Chondrocyte (in vitro differentiated cells): ENCODE measurements around the gene DEPDC1B. TPM values are rescaled to one million over a fixed set of nuclear protein-coding genes. Genes with fewer than 3 reads are reported as not detected.
A peak's percentile ranks its signal among the peaks of the same experiment; 100 is the strongest.

ENCODE experiments used
- DNase-seq: peaks from one replicate; pipeline ENCODE4 v3.0.0; 2021; ENCODE audit warnings: mixed read lengths, low spot score
- H3K27ac Mint-ChIP-seq: one replicate; pipeline ENCODE4 v1.8.0; 2021; ENCODE audit warnings: mild to moderate bottlenecking, moderate library complexity, mixed read lengths; ENCODE audit not compliant: unreplicated experiment
- H3K27me3 Mint-ChIP-seq: 2 replicates; pipeline ENCODE4 v1.8.0; 2021; ENCODE audit warnings: low read depth, mixed read lengths
- H3K36me3 Mint-ChIP-seq: 2 replicates; pipeline ENCODE4 v1.8.0; 2021; ENCODE audit warnings: low read depth, mixed read lengths
- H3K4me1 Mint-ChIP-seq: 2 replicates; pipeline ENCODE4 v1.8.0; 2021; ENCODE audit warnings: low read depth, mild to moderate bottlenecking, mixed read lengths
- H3K4me3 Mint-ChIP-seq: one replicate; pipeline ENCODE4 v1.8.0; 2021; ENCODE audit warnings: mild to moderate bottlenecking, moderate library complexity, mixed read lengths; ENCODE audit not compliant: unreplicated experiment
- H3K9me3 Mint-ChIP-seq: 2 replicates; pipeline ENCODE4 v1.8.0; 2021; ENCODE audit warnings: low read depth, mixed read lengths
- CTCF ChIP-seq: fragments of 200-600 bp; sonication (generic); IDR thresholded peaks from 2 replicates; pipeline ENCODE4 v1.5.0; 2021; ENCODE audit warnings: antibody characterized with exemption, mild to moderate bottlenecking, moderate library complexity
- total RNA-seq: library from RNA; stranded (reverse); gene quantifications from 3 replicates; pipeline ENCODE4 v1.2.1, GENCODE V29; 2021

The DEPDC1B gene
- total RNA-seq, 1 donor from 2014 or later: 1.2 TPM

- Mint-ChIP-seq H3K9me3 (peaks cover 19% of the 10 kb centered on the region), H3K36me3 (peaks cover 14% of the 10 kb centered on the region), H3K4me3 (no peak overlapping the region), H3K4me1 (peaks cover 53% of the 10 kb centered on the region), H3K27ac (peak overlapping the region; percentile 85), H3K27me3 (no peaks in the 10 kb centered on the region)
- no peak for DNase-seq
- no peak for TF ChIP-seq CTCF
These were observed 150.1 kb downstream of the DEPDC1B start for GRCh38 chr5:60549841-60550240.

Other genes starting within 250 kb of the DEPDC1B start
- 0.22 to 0.40 TPM (median 0.28 TPM) in 3 replicates for gene ELOVL7, start 144.1 kb upstream of the DEPDC1B start, total RNA-seq
- 8.6 to 14.8 TPM (median 11.1 TPM) in 3 replicates for gene ERCC8, start 244.9 kb upstream of the DEPDC1B start, total RNA-seq
- 32.9 to 33.8 TPM (median 33.0 TPM) in 3 replicates for gene NDUFAF2, start 245.0 kb upstream of the DEPDC1B start, total RNA-seq